ENCODE measurements around the gene ZNF570. TPM values are rescaled to one million over a fixed set of nuclear protein-coding genes. Genes with fewer than 3 reads are reported as not detected.

Gene ZNF570
- total RNA-seq, 1 donor from 2014 or later, result 2.8 TPM

Other genes starting within 250 kb of the ZNF570 start
- gene ZNF527, start 98.3 kb upstream of the ZNF570 start, total RNA-seq, result 4.8 and 5.0 TPM in 2 replicates
- 5.2 and 7.0 TPM in 2 replicates for gene ZNF569, start 1.9 kb upstream of the ZNF570 start, total RNA-seq
- 1.0 TPM in 2 replicates for gene ZNF793, start 37.6 kb downstream of the ZNF570 start, total RNA-seq
- gene ZNF571, start 125.4 kb downstream of the ZNF570 start, total RNA-seq, result 1.1 and 1.2 TPM in 2 replicates
- 0.41 and 0.64 TPM in 2 replicates for gene ZNF540, start 125.5 kb downstream of the ZNF570 start, total RNA-seq
- 11.2 and 14.4 TPM in 2 replicates for gene ZFP30, start 186.1 kb downstream of the ZNF570 start, total RNA-seq

All from T-helper 2 cell treated with Interferon-gamma antibody and Interleukin-4, amounts not matched to agents 100 ng/mL and 5 ng/mL, for 36 hours (primary cell).